Smooth muscle cell (in vitro differentiated cells): ENCODE measurements around the gene DEDD. TPM values are rescaled to one million over a fixed set of nuclear protein-coding genes. Genes with fewer than 3 reads are reported as not detected.

Experiments
- DNase-seq: peaks from one replicate; lab custom pipeline; 2025; ENCODE audit not compliant: unreplicated experiment; lab: John Stamatoyannopoulos, UW
- H2AFZ ChIP-seq: fragments of 200-600 bp; sonication (generic); 2 replicates; pipeline ENCODE4 v1.6.0; 2016; ENCODE audit warnings: antibody characterized with exemption, low read depth, mild to moderate bottlenecking
- H3F3A ChIP-seq: fragments of 200-600 bp; sonication (generic); 2 replicates; pipeline ENCODE4 v1.6.0; 2017; ENCODE audit warnings: antibody characterized with exemption, low read depth
- H3K27ac ChIP-seq: fragments of 200-600 bp; sonication (generic); 2 replicates; pipeline ENCODE4 v1.5.1; 2016; ENCODE audit warnings: low read depth, mild to moderate bottlenecking
- H3K27me3 ChIP-seq: fragments of 200-600 bp; sonication (generic); 2 replicates; pipeline ENCODE4 v1.6.1; 2016; ENCODE audit warnings: low read depth, mild to moderate bottlenecking
- H3K36me3 ChIP-seq: fragments of 200-600 bp; sonication (generic); 2 replicates; pipeline ENCODE4 v1.5.1; 2016; ENCODE audit warnings: low read depth
- H3K4me1 ChIP-seq: fragments of 200-600 bp; sonication (generic); 2 replicates; pipeline ENCODE4 v1.5.1; 2016; ENCODE audit warnings: low read depth
- H3K4me2 ChIP-seq: fragments of 200-600 bp; sonication (generic); 2 replicates; pipeline ENCODE4 v1.6.0; 2016; ENCODE audit warnings: mild to moderate bottlenecking
- H3K4me3 ChIP-seq: fragments of 200-600 bp; sonication (generic); 2 replicates; pipeline ENCODE4 v1.5.1; 2016; ENCODE audit warnings: mild to moderate bottlenecking
- H3K79me2 ChIP-seq: fragments of 200-600 bp; sonication (generic); 2 replicates; pipeline ENCODE4 v1.6.0; 2016; ENCODE audit warnings: low read depth, mild to moderate bottlenecking
- H3K9ac ChIP-seq: fragments of 200-600 bp; sonication (generic); 2 replicates; pipeline ENCODE4 v1.6.0; 2016; ENCODE audit warnings: low read depth
- H3K9me3 ChIP-seq: fragments of 200-600 bp; sonication (generic); replicated peaks from 2 replicates; pipeline ENCODE4 v1.5.1; 2016; ENCODE audit warnings: low read depth
- H4K20me1 ChIP-seq: fragments of 200-600 bp; sonication (generic); 2 replicates; pipeline ENCODE4 v1.6.0; 2016; ENCODE audit warnings: low read depth
- CTCF ChIP-seq: fragments of 200-600 bp; sonication (generic); IDR thresholded peaks from 2 replicates; pipeline ENCODE4 v1.5.1; 2017; ENCODE audit warnings: borderline replicate concordance, mild to moderate bottlenecking, antibody characterized with exemption; ENCODE audit not compliant: insufficient read depth, poor library complexity, severe bottlenecking
- WGBS: methylation state at CpG from one replicate; pipeline ENCODE4 v1.1.7; 2016; ENCODE audit warnings: low lambda C conversion rate; 5-methylcytosine and 5-hydroxymethylcytosine counted together
- polyA plus RNA-seq: library from polyadenylated mRNA; unstranded; fragments of >200 nt; fragmentation: Nextera tagmentation; extraction: Ambion mirVana; gene quantifications from 2 replicates; pipeline ENCODE4 v1.2.1, GENCODE V29; 2016
- total RNA-seq: library from RNA; depleted of rRNA; stranded (reverse); fragments of >200 nt; gene quantifications from 2 replicates; pipeline ENCODE4 v1.2.3, GENCODE V29; 2014

The DEDD gene
- total and polyA plus RNA-seq, 2 experiments from 2014 or later: 36.3 to 38.6 TPM

DNA sequence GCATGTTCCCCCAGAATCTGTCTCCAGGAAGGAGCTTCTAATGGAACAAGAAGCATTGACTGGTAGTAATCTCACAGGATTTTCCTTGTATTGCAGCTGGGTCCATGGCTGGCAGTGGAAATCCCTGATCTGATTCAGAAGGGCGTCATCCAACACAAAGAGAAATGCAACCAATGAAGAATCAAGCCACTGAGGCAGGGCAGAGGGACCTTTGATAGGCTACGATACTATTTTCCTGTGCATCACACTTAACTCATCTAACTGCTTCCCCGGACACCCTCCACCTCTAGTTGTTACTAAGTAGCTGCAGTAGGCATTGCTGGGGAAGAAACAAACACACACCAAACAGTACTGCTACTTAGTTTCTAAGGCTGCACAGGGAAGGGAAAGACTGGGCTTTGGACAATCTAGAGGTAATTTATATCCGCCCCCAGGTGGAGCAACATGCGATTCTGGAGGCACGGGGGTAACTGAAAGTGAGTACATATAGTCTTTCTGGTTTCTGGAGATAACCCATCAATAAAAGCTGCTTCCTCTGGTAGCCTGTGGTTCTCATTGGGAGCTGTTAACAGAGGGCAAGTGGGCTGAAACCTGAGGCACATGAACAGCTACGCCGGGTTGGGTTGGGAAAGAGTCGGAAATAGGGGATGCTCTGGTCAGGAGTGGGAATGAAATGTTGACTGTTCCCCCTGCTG lies 26.0 kb upstream of the DEDD start:
- TF ChIP-seq CTCF: no peak
- no peak for DNase-seq
- no peaks in the 10 kb centered on the region for H3K9me3 ChIP-seq
- H3F3A ChIP-seq: no peaks in the 10 kb centered on the region
- peak overlapping the region; percentile 75 for H3K9ac ChIP-seq
- peaks cover 10% of the 10 kb centered on the region for H3K79me2 ChIP-seq
- H3K27ac ChIP-seq: peak overlapping the region; percentile 69
- no peaks in the 10 kb centered on the region for H4K20me1 ChIP-seq
- H3K4me3 ChIP-seq: peak overlapping the region; percentile 81
- H2AFZ ChIP-seq: no peak overlapping the region
- H3K36me3 ChIP-seq: no peaks in the 10 kb centered on the region
- H3K4me1 ChIP-seq: peaks cover 11% of the 10 kb centered on the region
- no peaks in the 10 kb centered on the region for H3K27me3 ChIP-seq
- peak overlapping the region; percentile 99 for H3K4me2 ChIP-seq
- 89% methylated on average over 9 of the region's 9 CpGs for WGBS

DNA sequence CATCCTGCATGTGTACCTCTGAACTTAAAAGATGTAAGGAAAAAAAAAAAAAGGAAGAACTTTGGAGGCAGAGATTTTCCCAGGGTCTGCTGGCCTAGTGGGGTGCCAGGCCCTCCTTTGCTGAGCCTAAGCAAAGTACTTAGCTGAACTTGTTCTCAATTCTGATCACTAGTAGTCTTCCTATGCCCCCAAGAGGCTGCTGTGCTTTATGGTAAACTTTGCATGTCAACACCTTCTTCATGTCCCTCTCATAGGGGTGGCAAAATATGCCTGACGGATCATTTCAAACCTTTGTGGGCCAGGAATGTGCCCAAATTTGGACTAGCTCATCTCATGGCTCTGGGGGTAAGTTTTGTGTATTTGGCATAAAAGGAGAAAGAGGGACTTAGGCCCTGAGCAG lies 25.4 kb upstream of the DEDD start:
- H3K79me2 ChIP-seq: peaks cover 10% of the 10 kb centered on the region
- H2AFZ ChIP-seq: no peak overlapping the region
- no peak overlapping the region for H3K4me3 ChIP-seq
- no peak for DNase-seq
- no peaks in the 10 kb centered on the region for H3K9me3 ChIP-seq
- WGBS: 96% methylated on average over 1 of the region's 1 CpG
- H4K20me1 ChIP-seq: no peaks in the 10 kb centered on the region
- no peak overlapping the region for H3K9ac ChIP-seq
- no peak for TF ChIP-seq CTCF
- no peaks in the 10 kb centered on the region for H3K27me3 ChIP-seq
- H3K4me1 ChIP-seq: peaks cover 11% of the 10 kb centered on the region
- no peak overlapping the region for H3K27ac ChIP-seq
- H3K36me3 ChIP-seq: no peaks in the 10 kb centered on the region
- H3K4me2 ChIP-seq: no peak overlapping the region
- H3F3A ChIP-seq: no peaks in the 10 kb centered on the region

- DNase-seq: peak; percentile 18
Measured at GRCh38 chr1:161153682-161154337, 21.3 kb upstream of the DEDD start, which contains the start of gene UFC1. Gene UFC1 (plus strand): TSS chr1:161153978. CDS start chr1:161153998, 20 bp downstream.

More at GRCh38 chr1:161153682-161154337, 21.3 kb upstream of the DEDD start, which contains the start of gene UFC1:
- H3K79me2 ChIP-seq: peaks cover 10% of the 10 kb centered on the region
- no peaks in the 10 kb centered on the region for H4K20me1 ChIP-seq
- H3K9ac ChIP-seq: peak within 1 kb of the TSS; percentile 98
- peaks cover 6% of the 10 kb centered on the region for H3K4me1 ChIP-seq
- H3K4me2 ChIP-seq: peak within 1 kb of the TSS; percentile 86
- H3K27me3 ChIP-seq: no peaks in the 10 kb centered on the region
- under 1% methylated on average over 33 of the region's 33 CpGs for WGBS
- H3K9me3 ChIP-seq: no peaks in the 10 kb centered on the region
- TF ChIP-seq CTCF: no peak
- peak within 1 kb of the TSS; percentile 88 for H2AFZ ChIP-seq
- H3K4me3 ChIP-seq: peak within 1 kb of the TSS; percentile 78
- peak within 1 kb of the TSS; percentile 93 for H3K27ac ChIP-seq
- no peaks in the 10 kb centered on the region for H3F3A ChIP-seq
- no peaks in the 10 kb centered on the region for H3K36me3 ChIP-seq
